HFFc6 (cell line): ENCODE results near the gene C1QTNF4. TPM values are rescaled to one million over a fixed set of nuclear protein-coding genes. Genes with fewer than 3 reads are reported as not detected.
"Not testable (repeated sequence)": the region's sequence is repeated elsewhere in the genome, so short reads cannot be mapped to it uniquely, and the experiment has no call there.

Source experiments
- DNase-seq: peaks from one replicate; pipeline ENCODE4 v3.0.0-alpha.2; 2018
- H3K27ac Mint-ChIP-seq: 2 replicates; pipeline ENCODE4 v1.8.0; 2020; ENCODE audit warnings: mild to moderate bottlenecking, mixed read lengths
- H3K27me3 Mint-ChIP-seq: 2 replicates; pipeline ENCODE4 v1.8.0; 2021; ENCODE audit warnings: mild to moderate bottlenecking, moderate library complexity, mixed read lengths; ENCODE audit not compliant: insufficient read depth
- H3K36me3 Mint-ChIP-seq: 2 replicates; pipeline ENCODE4 v1.8.0; 2021; ENCODE audit warnings: low read depth, mixed read lengths
- H3K4me1 Mint-ChIP-seq: 2 replicates; pipeline ENCODE4 v1.8.0; 2020; ENCODE audit warnings: low read depth, mixed read lengths
- H3K4me3 Mint-ChIP-seq: 2 replicates; pipeline ENCODE4 v1.8.0; 2020; ENCODE audit warnings: mild to moderate bottlenecking, moderate library complexity, mixed read lengths
- H3K9me3 Mint-ChIP-seq: 2 replicates; pipeline ENCODE4 v1.8.0; 2020; ENCODE audit warnings: mild to moderate bottlenecking, mixed read lengths
- total RNA-seq, 6 experiments: library from RNA; stranded (reverse); fragmentation: NEBNext Ultra II Directional; extraction: Animal tissue kit (Norgen Biotek cat#: 25700); gene quantifications; 2 replicates in 1 of 6; 3 replicates in 5 of 6; pipeline ENCODE4 v1.2.3, GENCODE V29; 2021
- TF ChIP-seq, protein P1 (sequence below): fragments of 200-600 bp; sonication (generic); IDR thresholded peaks from 2 replicates; pipeline ENCODE4 v1.5.0; 2021; ENCODE audit warnings: antibody characterized with exemption, mild to moderate bottlenecking

C1QTNF4 gene
- total RNA-seq, 6 experiments from 2014 or later, result not detected

DNA sequence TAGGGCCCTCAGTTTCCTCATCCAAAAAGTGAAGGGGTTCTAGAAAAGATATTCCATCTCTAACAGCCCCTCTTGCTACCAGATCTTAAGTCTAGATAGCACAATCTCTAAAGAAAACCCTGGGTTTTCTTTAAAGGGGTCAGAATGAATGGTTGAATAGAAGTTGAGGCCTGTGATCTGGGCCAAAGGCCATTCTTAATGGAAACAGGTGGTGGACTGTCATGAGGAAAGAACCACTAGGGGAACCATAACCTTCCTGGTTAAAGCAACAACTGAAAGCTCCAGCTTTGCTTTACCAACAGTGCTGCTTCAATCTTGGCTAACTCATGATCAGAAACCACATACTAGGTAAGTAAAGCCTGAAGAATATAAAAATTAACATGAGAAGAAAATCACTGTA lies 43.1 kb downstream of the C1QTNF4 start:
- TF ChIP-seq, protein P1, sequence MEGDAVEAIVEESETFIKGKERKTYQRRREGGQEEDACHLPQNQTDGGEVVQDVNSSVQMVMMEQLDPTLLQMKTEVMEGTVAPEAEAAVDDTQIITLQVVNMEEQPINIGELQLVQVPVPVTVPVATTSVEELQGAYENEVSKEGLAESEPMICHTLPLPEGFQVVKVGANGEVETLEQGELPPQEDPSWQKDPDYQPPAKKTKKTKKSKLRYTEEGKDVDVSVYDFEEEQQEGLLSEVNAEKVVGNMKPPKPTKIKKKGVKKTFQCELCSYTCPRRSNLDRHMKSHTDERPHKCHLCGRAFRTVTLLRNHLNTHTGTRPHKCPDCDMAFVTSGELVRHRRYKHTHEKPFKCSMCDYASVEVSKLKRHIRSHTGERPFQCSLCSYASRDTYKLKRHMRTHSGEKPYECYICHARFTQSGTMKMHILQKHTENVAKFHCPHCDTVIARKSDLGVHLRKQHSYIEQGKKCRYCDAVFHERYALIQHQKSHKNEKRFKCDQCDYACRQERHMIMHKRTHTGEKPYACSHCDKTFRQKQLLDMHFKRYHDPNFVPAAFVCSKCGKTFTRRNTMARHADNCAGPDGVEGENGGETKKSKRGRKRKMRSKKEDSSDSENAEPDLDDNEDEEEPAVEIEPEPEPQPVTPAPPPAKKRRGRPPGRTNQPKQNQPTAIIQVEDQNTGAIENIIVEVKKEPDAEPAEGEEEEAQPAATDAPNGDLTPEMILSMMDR, result peak; percentile 70
- Mint-ChIP-seq H3K4me3 (peak overlapping the region; percentile 99), H3K9me3 (no peaks in the 10 kb centered on the region), H3K27ac (peak overlapping the region; percentile 97), H3K27me3 (no peaks in the 10 kb centered on the region), H3K36me3 (peaks cover 24% of the 10 kb centered on the region), H3K4me1 (peaks cover 44% of the 10 kb centered on the region)
- peak; percentile 28 for DNase-seq

DNA sequence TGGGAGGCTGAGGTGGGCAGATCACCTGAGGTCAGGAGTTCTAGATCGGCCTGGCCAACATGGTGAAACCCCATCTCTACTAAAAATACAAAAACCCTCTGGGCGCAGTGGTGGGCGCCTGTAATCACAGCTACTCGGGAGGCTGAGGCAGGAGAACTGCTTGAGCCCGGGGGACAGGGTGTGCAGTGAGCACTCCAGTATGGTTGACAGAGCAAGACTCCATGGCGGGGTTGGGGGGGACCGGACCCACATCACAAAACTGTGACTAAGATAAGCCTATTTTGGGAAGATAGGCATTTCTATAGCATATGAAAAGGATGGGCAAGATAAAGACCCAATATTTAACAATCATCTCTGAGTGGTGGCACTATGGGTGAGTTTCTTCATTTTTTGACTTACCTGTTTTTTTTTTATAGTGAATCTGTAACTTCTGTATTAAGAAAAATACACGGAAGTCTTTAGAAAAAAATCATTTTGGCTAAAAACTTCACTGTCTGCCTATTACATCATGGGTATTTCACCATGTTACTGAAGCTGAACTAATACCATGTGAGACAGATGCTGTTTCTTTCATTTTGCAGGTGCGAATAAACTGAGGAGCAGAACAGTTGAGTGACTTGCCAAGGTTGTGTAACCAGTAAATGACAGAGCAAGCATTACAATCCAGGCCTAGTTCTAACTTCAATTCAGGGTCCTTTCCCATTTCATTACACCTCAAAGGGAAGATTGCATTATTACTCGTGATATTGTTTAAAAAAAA lies 43.7 kb downstream of the C1QTNF4 start:
- DNase-seq, result no peak
- TF ChIP-seq, protein P1, result no peak
- peak overlapping the region; percentile 99 for H3K4me3 Mint-ChIP-seq
- H3K36me3 Mint-ChIP-seq, result peaks cover 24% of the 10 kb centered on the region
- H3K27ac Mint-ChIP-seq, result peak overlapping the region; percentile 21; the same call in 1 of the 2 replicates
- no peaks in the 10 kb centered on the region for H3K27me3 Mint-ChIP-seq
- no peaks in the 10 kb centered on the region for H3K9me3 Mint-ChIP-seq
- peaks cover 44% of the 10 kb centered on the region for H3K4me1 Mint-ChIP-seq

DNA sequence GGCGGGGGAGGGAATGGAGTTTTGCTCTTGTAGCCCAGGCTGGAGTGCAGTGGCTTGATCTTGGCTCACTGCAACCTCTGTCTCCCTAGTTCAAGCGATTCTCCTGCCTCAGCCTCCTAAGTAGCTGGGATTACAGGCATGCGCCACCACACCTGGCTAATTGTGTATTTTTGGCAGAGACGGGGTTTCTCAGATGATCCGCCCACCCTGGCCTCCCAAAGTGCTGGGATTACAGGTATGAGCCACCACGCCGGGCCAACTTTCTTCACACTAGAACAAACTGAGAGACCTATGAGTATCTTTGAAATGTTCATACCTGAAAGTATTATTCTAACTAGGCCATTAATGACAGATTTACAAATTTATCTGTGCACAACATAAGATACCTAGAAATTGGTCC lies 47.9 kb downstream of the C1QTNF4 start:
- peaks cover 43% of the 10 kb centered on the region for H3K4me1 Mint-ChIP-seq
- peaks cover 14% of the 10 kb centered on the region for H3K36me3 Mint-ChIP-seq
- not testable (repeated sequence) for H3K27me3 Mint-ChIP-seq, H3K4me3 Mint-ChIP-seq, H3K9me3 Mint-ChIP-seq, H3K27ac Mint-ChIP-seq, DNase-seq

DNA sequence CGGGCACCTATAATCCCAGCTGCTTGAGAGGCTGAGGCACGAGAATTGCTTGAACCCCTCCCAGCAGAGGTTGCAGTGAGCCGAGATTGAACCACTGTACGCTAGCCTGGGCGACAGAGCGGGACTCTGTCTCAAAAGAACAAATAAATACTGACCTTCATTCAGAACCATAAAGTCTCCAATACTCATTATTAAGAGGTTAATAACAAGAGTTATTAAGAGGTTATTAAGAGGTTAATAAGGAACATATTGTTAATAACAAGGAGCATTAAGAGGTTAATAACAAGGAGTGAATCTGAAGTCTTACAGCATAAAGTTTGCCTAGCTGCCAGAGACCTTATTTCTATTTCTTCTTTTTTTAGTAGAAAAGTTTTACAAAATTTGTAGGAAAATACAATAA lies 48.9 kb downstream of the C1QTNF4 start:
- Mint-ChIP-seq H3K4me1 (peaks cover 43% of the 10 kb centered on the region), H3K27ac (no peak overlapping the region), H3K27me3 (no peaks in the 10 kb centered on the region), H3K36me3 (peaks cover 8% of the 10 kb centered on the region), H3K4me3 (no peak overlapping the region), H3K9me3 (no peaks in the 10 kb centered on the region)
- no peak for DNase-seq
- TF ChIP-seq, protein P1, result no peak

DNA sequence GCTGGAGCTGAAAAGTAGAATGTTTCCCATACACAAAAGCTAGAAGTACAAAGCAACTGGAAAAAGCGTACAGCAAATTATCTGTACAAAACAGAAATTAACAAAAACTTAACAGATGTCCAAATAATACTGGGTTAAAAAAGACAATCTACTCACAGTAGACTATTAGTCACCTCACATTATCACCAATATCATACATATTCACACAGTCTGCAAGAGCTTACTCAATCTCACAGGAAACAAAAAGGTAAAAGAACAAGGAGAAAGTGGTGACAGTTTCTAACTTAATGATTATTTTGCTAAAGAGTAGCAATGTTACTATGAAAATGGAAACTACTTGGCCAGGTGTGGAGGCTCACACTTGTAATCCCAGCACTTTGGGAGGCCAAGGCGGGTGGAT lies 53.1 kb downstream of the C1QTNF4 start:
- no peak for DNase-seq
- no peaks in the 10 kb centered on the region; the same call in 1 of the 2 replicates for H3K27me3 Mint-ChIP-seq
- TF ChIP-seq, protein P1, result no peak

DNA sequence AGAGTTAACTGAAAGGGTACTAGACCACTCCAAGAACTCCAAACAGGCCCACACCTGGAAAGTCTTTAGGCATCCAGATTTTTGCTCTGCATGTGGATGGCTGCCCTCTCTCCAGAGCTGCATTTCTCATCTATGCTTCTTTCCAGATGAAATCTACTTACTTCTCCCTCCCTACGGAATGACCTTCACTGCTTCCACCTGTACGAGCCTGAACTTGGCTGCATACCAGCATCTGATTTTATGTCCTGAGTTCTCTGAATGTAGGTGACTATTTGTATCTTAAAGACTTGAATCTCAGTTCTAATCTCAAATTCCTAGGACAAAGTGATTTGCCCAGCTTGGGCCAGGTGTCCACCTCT lies 54.6 kb downstream of the C1QTNF4 start:
- TF ChIP-seq, protein P1, result no peak
- Mint-ChIP-seq H3K27ac (peak overlapping the region; percentile 91), H3K4me1 (peaks cover 46% of the 10 kb centered on the region), H3K9me3 (no peaks in the 10 kb centered on the region), H3K36me3 (peaks cover 13% of the 10 kb centered on the region), H3K4me3 (peak overlapping the region; percentile 73), H3K27me3 (no peaks in the 10 kb centered on the region; the same call in 1 of the 2 replicates)
- DNase-seq, result no peak

More for the DNA sequence above, 53.1 kb downstream of the C1QTNF4 start:
- H3K36me3 Mint-ChIP-seq, result peaks cover 13% of the 10 kb centered on the region
- H3K27ac Mint-ChIP-seq, result peak overlapping the region; percentile 91
- peak overlapping the region; percentile 73 for H3K4me3 Mint-ChIP-seq
- H3K4me1 Mint-ChIP-seq, result peaks cover 46% of the 10 kb centered on the region
- no peaks in the 10 kb centered on the region for H3K9me3 Mint-ChIP-seq

Other genes with a start within 250 kb of the C1QTNF4 start
- gene MYBPC3, start 241.7 kb downstream of the C1QTNF4 start, total RNA-seq, result not detected
- gene SPI1, start 215.9 kb downstream of the C1QTNF4 start, total RNA-seq, result not detected
- 100 to 1,000 TPM in 2 of 6 experiments, 10 to 100 TPM in 4; 78.2 to 126 (median 86.4) TPM for gene SLC39A13, start 185.8 kb downstream of the C1QTNF4 start, total RNA-seq
- 100 to 1,000 TPM; 161 to 238 (median 220) TPM for gene PSMC3, start 168.0 kb downstream of the C1QTNF4 start, total RNA-seq
- gene RAPSN, start 145.3 kb downstream of the C1QTNF4 start, total RNA-seq, result under 1 TPM in 1 of 6 experiments, not detected in 5; 0.22 TPM
- 100 to 1,000 TPM; 103 to 131 (median 120) TPM for gene CELF1, start 41.3 kb downstream of the C1QTNF4 start, total RNA-seq
- gene PTPMT1, start 28.8 kb downstream of the C1QTNF4 start, total RNA-seq, result 10 to 100 TPM; 51.8 to 64.2 (median 54.5) TPM
- 10 to 100 TPM; 15.9 to 19.4 (median 18.4) TPM for gene KBTBD4, start 15.4 kb downstream of the C1QTNF4 start, total RNA-seq
- 100 to 1,000 TPM in 3 of 6 experiments, 10 to 100 TPM in 3; 97.0 to 105 (median 99.8) TPM for gene NDUFS3, start 15.3 kb downstream of the C1QTNF4 start, total RNA-seq
- gene FAM180B, start 7.7 kb downstream of the C1QTNF4 start, total RNA-seq, result not detected
- 100 to 1,000 TPM; 132 to 163 (median 143) TPM for gene MTCH2, start 48.1 kb upstream of the C1QTNF4 start, total RNA-seq
- 1 to 10 TPM in 4 of 6 experiments, under 1 TPM in 2; 0.71 to 1.8 (median 1.2) TPM for gene AGBL2, start 121.0 kb upstream of the C1QTNF4 start, total RNA-seq
- gene FNBP4, start 172.9 kb upstream of the C1QTNF4 start, total RNA-seq, result 10 to 100 TPM; 41.4 to 43.6 (median 42.3) TPM